ENCODE data around the gene AGAP2. TPM values are rescaled to one million over a fixed set of nuclear protein-coding genes. Genes with fewer than 3 reads are reported as not detected.

The AGAP2 gene
- total RNA-seq, 6 experiments from 2014 or later: 0.14 to 0.18 (median 0.14) TPM

- Mint-ChIP-seq H3K9me3 (no peaks in the 10 kb centered on the region), H3K4me3 (peak overlapping the region; percentile 42; the same call in 1 of the 2 replicates), H3K27me3 (ENCODE audit: insufficient read depth) (peaks cover 21% of the 10 kb centered on the region), H3K36me3 (ENCODE audit: low read depth) (no peaks in the 10 kb centered on the region), H3K27ac (peak overlapping the region; percentile 59), H3K4me1 (ENCODE audit: low read depth) (peaks cover 34% of the 10 kb centered on the region)
- no peak for TF ChIP-seq CTCF (IDR thresholded peaks at IDR 0.05)
- DNase-seq: no peak
Observed at GRCh38 chr12:57735198-57735855, 3.2 kb downstream of the AGAP2 start.

DNA sequence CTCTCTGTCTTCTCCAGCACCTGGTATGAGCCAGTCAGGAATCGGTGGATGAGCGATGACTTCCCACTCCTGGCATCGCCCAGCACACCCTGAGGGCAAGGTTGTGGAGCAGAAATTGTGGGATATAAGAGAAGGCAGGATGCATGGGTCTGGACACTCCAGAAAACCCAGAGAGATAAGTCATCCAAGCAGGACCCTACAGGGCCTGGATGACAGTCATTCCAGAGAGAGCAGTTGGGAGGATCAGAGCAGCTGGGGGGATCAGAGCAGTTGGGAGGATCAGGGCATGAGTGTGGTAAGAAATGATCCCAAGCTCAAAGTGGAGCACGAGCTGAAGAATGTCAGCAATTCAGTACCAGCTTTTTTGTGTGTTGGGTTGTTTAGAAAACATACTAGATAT, 4.0 kb downstream of the AGAP2 start:
- Mint-ChIP-seq H3K36me3 (ENCODE audit: low read depth) (no peaks in the 10 kb centered on the region), H3K27ac (peak overlapping the region; percentile 30), H3K27me3 (ENCODE audit: insufficient read depth) (peaks cover 19% of the 10 kb centered on the region), H3K4me1 (ENCODE audit: low read depth) (peaks cover 34% of the 10 kb centered on the region), H3K9me3 (no peaks in the 10 kb centered on the region), H3K4me3 (no peak overlapping the region)
- TF ChIP-seq CTCF (IDR thresholded peaks at IDR 0.05): no peak
- peak; percentile 30 for DNase-seq

- Mint-ChIP-seq H3K27ac (no peak overlapping the region), H3K36me3 (ENCODE audit: low read depth) (no peaks in the 10 kb centered on the region), H3K27me3 (ENCODE audit: insufficient read depth) (peaks cover 14% of the 10 kb centered on the region), H3K4me3 (no peak overlapping the region), H3K4me1 (ENCODE audit: low read depth) (peaks cover 34% of the 10 kb centered on the region), H3K9me3 (no peaks in the 10 kb centered on the region)
- DNase-seq: no peak
- no peak for TF ChIP-seq CTCF (IDR thresholded peaks at IDR 0.05)
Observed at GRCh38 chr12:57733928-57734327, 4.6 kb downstream of the AGAP2 start.

DNA sequence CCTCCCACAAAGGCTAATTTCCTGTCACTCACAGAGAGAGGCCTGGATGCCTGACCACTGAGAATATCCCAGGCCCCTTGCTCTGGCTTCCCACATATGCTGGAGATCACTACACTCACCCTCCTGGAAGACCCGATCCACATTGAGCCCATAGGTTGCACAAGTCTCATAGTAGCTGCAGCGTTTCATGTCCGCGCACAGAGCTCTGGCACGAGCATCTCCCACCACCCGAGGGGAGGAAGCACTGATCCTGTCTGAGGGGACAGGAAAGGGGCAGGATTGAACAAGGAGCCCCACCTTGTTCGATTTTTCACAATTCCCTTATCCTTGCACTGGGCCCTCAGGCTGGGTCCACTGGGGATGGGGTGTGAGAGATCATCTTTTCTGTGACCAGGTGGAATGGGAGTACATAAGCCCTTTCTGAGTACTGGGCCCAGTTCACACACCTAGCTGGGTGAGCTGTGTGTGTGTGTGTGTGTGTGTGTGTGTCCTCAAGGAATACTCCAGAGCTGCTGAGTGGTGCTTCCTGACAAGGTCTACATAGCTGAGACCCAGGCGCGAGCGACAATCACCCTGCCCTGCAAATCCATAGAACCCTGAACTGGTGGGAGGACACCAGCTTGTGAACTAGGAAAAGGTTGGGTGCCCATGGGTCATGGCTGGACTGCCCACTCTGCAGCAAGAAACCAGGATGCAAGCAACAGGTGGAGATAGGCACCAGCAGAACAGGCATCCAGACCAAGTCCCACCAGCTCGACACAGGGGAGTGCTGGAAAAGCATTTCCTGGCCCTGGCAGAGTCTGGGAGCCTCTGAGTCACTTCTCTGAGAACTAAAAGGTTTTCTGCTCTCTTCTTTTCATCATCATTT, 5.6 kb downstream of the AGAP2 start:
- Mint-ChIP-seq H3K36me3 (ENCODE audit: low read depth) (no peaks in the 10 kb centered on the region), H3K27ac (no peak overlapping the region), H3K9me3 (no peaks in the 10 kb centered on the region), H3K27me3 (ENCODE audit: insufficient read depth) (peaks cover 14% of the 10 kb centered on the region), H3K4me1 (ENCODE audit: low read depth) (peaks cover 34% of the 10 kb centered on the region), H3K4me3 (no peak overlapping the region)
- no peak for DNase-seq
- no peak for TF ChIP-seq CTCF (IDR thresholded peaks at IDR 0.05)

GRCh38 chr12:57732270-57732669, 6.3 kb downstream of the AGAP2 start:
- peaks cover 34% of the 10 kb centered on the region for H3K4me1 Mint-ChIP-seq (ENCODE audit: low read depth)
- H3K36me3 Mint-ChIP-seq (ENCODE audit: low read depth): no peaks in the 10 kb centered on the region; the same call in 1 of the 2 replicates
- no peak for DNase-seq
- H3K27me3 Mint-ChIP-seq (ENCODE audit: insufficient read depth): peaks cover 13% of the 10 kb centered on the region
- no peaks in the 10 kb centered on the region for H3K9me3 Mint-ChIP-seq
- H3K27ac Mint-ChIP-seq: no peak overlapping the region
- TF ChIP-seq CTCF (IDR thresholded peaks at IDR 0.05): no peak
- H3K4me3 Mint-ChIP-seq: no peak overlapping the region

Measured in HFFc6 (cell line).